ENCODE measurements around the gene GPR25.

The GPR25 gene

DNA sequence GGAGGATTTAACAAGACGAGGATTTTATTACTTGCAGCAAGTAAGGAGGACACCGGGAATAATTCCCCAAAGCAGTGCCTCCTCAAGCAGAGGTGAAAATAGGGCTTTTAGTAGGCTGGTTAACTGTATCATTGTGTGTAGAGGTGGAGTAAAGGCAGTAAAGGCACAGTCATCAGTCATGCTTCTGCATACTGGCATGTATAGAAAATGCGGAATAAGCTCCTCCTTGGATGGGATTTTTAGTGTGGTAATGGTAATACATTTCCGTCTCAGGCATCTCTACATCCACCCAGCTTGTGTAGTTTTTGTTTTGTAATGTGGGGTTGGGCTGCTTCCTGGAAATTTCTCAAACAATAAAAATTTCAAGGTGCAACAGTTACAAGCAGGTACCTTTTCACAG, 27.4 kb upstream of the GPR25 start:
- no peak overlapping the region for H3K27ac ChIP-seq (ENCODE audit: low read depth, low read length)
- peaks cover 38% of the 10 kb centered on the region for H3K36me3 ChIP-seq (ENCODE audit: control insufficient read depth, low read length)
- TF ChIP-seq, protein P1, sequence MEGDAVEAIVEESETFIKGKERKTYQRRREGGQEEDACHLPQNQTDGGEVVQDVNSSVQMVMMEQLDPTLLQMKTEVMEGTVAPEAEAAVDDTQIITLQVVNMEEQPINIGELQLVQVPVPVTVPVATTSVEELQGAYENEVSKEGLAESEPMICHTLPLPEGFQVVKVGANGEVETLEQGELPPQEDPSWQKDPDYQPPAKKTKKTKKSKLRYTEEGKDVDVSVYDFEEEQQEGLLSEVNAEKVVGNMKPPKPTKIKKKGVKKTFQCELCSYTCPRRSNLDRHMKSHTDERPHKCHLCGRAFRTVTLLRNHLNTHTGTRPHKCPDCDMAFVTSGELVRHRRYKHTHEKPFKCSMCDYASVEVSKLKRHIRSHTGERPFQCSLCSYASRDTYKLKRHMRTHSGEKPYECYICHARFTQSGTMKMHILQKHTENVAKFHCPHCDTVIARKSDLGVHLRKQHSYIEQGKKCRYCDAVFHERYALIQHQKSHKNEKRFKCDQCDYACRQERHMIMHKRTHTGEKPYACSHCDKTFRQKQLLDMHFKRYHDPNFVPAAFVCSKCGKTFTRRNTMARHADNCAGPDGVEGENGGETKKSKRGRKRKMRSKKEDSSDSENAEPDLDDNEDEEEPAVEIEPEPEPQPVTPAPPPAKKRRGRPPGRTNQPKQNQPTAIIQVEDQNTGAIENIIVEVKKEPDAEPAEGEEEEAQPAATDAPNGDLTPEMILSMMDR (IDR thresholded peaks at IDR 0.05; ENCODE audit: low read depth, low read length, poor library complexity, severe bottlenecking): no peak
- no peak for TF ChIP-seq EZH2phosphoT487 (IDR thresholded peaks at IDR 0.05; ENCODE audit: borderline replicate concordance, low read length)
- no peak overlapping the region for H3K4me2 ChIP-seq (ENCODE audit: low read length)
- no peaks in the 10 kb centered on the region for H3K4me1 ChIP-seq (ENCODE audit: control insufficient read depth, low read length)
- no peaks in the 10 kb centered on the region for H3K27me3 ChIP-seq (ENCODE audit: control insufficient read depth, low read length)
- H3F3A ChIP-seq (ENCODE audit: control insufficient read depth, insufficient read depth): no peaks in the 10 kb centered on the region
- H3K79me2 ChIP-seq (ENCODE audit: control insufficient read depth, low read length): no peaks in the 10 kb centered on the region
- no peaks in the 10 kb centered on the region for H3K9me3 ChIP-seq (ENCODE audit: control insufficient read depth, insufficient read depth, low read length)
- no peaks in the 10 kb centered on the region for H4K20me1 ChIP-seq (ENCODE audit: control insufficient read depth, insufficient read depth, low read depth, low read length)
- H3K9me2 ChIP-seq (replicated peaks; ENCODE audit: control insufficient read depth, low read length): no peaks in the 10 kb centered on the region
- H3K4me3 ChIP-seq (ENCODE audit: low read length): no peak overlapping the region

GRCh38 chr1:200846398-200846797, 26.4 kb upstream of the GPR25 start:
- Histone ChIP-seq H3K36me3 (ENCODE audit: control insufficient read depth, low read length) (peaks cover 42% of the 10 kb centered on the region), H3K4me1 (ENCODE audit: control insufficient read depth, low read length) (no peaks in the 10 kb centered on the region), H3K9me2 (replicated peaks; ENCODE audit: control insufficient read depth, low read length) (no peaks in the 10 kb centered on the region)

DNA sequence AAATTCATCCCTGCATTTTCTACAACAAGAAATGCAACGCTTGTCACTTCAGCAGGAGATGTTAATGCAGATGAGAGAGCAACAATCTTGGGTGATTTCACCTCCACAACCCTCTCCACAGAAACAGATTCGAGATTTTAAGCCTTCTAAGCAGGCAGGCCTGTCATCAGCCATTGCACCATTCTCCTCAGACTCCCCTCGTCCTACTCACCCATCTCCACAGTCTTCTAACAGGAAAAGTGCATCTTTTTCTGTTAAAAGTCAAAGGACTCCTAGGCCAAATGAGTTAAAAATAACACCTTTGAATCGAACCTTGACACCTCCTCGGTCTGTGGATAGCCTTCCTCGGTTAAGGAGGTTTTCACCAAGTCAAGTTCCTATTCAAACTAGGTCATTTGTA, 23.4 kb upstream of the GPR25 start:
- Histone ChIP-seq H3F3A (ENCODE audit: control insufficient read depth, insufficient read depth) (no peaks in the 10 kb centered on the region), H3K9me2 (replicated peaks; ENCODE audit: control insufficient read depth, low read length) (no peaks in the 10 kb centered on the region), H3K79me2 (ENCODE audit: control insufficient read depth, low read length) (no peaks in the 10 kb centered on the region), H3K4me1 (ENCODE audit: control insufficient read depth, low read length) (no peaks in the 10 kb centered on the region), H3K27ac (ENCODE audit: low read depth, low read length) (no peak overlapping the region), H3K9me3 (ENCODE audit: control insufficient read depth, insufficient read depth, low read length) (no peaks in the 10 kb centered on the region), H4K20me1 (ENCODE audit: control insufficient read depth, insufficient read depth, low read depth, low read length) (no peaks in the 10 kb centered on the region), H3K36me3 (ENCODE audit: control insufficient read depth, low read length) (peaks cover 49% of the 10 kb centered on the region), H3K4me2 (ENCODE audit: low read length) (no peak overlapping the region), H3K4me3 (ENCODE audit: low read length) (no peak overlapping the region), H3K27me3 (ENCODE audit: control insufficient read depth, low read length) (no peaks in the 10 kb centered on the region)
- no peak for TF ChIP-seq EZH2phosphoT487 (IDR thresholded peaks at IDR 0.05; ENCODE audit: borderline replicate concordance, low read length)
- TF ChIP-seq, protein P1 (IDR thresholded peaks at IDR 0.05; ENCODE audit: low read depth, low read length, poor library complexity, severe bottlenecking): no peak

More at GRCh38 chr1:200846398-200846797, 26.4 kb upstream of the GPR25 start:
- Histone ChIP-seq H3K9me3 (ENCODE audit: control insufficient read depth, insufficient read depth, low read length) (no peaks in the 10 kb centered on the region), H3K79me2 (ENCODE audit: control insufficient read depth, low read length) (no peaks in the 10 kb centered on the region), H3K27ac (ENCODE audit: low read depth, low read length) (no peak overlapping the region), H3F3A (ENCODE audit: control insufficient read depth, insufficient read depth) (no peaks in the 10 kb centered on the region), H3K27me3 (ENCODE audit: control insufficient read depth, low read length) (no peaks in the 10 kb centered on the region), H4K20me1 (ENCODE audit: control insufficient read depth, insufficient read depth, low read depth, low read length) (no peaks in the 10 kb centered on the region), H3K4me2 (ENCODE audit: low read length) (no peak overlapping the region), H3K4me3 (ENCODE audit: low read length) (no peak overlapping the region)
- TF ChIP-seq, protein P1 (IDR thresholded peaks at IDR 0.05; ENCODE audit: low read depth, low read length, poor library complexity, severe bottlenecking): no peak
- TF ChIP-seq EZH2phosphoT487 (IDR thresholded peaks at IDR 0.05; ENCODE audit: borderline replicate concordance, low read length): no peak

DNA sequence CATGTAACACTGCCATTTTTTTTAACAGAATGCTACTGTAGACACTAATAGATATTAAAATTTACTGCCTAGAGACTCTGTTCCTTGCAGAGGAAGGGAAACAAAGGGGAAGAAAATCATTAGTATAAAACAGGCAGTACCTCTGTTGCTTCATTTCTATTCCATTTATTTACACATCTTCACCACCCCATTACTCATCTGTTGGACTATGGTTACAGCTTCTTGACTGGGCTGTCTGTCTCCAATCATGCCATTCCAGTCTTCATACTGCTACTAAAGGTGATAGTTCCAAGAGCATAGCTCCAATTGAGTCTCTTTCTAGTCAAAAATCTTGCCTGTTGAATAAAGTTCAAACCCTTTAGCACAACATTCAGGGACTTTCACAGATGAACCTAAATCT, 22.2 kb upstream of the GPR25 start:
- no peak overlapping the region for H3K4me2 ChIP-seq (ENCODE audit: low read length)
- no peaks in the 10 kb centered on the region for H3K79me2 ChIP-seq (ENCODE audit: control insufficient read depth, low read length)
- no peaks in the 10 kb centered on the region for H3K4me1 ChIP-seq (ENCODE audit: control insufficient read depth, low read length)
- TF ChIP-seq EZH2phosphoT487 (IDR thresholded peaks at IDR 0.05; ENCODE audit: borderline replicate concordance, low read length): no peak
- TF ChIP-seq, protein P1 (IDR thresholded peaks at IDR 0.05; ENCODE audit: low read depth, low read length, poor library complexity, severe bottlenecking): no peak
- no peaks in the 10 kb centered on the region for H3F3A ChIP-seq (ENCODE audit: control insufficient read depth, insufficient read depth)
- no peak overlapping the region for H3K4me3 ChIP-seq (ENCODE audit: low read length)
- H3K9me3 ChIP-seq (ENCODE audit: control insufficient read depth, insufficient read depth, low read length): no peaks in the 10 kb centered on the region
- H3K36me3 ChIP-seq (ENCODE audit: control insufficient read depth, low read length): peaks cover 49% of the 10 kb centered on the region
- no peaks in the 10 kb centered on the region for H3K9me2 ChIP-seq (replicated peaks; ENCODE audit: control insufficient read depth, low read length)
- H3K27me3 ChIP-seq (ENCODE audit: control insufficient read depth, low read length): no peaks in the 10 kb centered on the region
- no peak overlapping the region for H3K27ac ChIP-seq (ENCODE audit: low read depth, low read length)
- H4K20me1 ChIP-seq (ENCODE audit: control insufficient read depth, insufficient read depth, low read depth, low read length): no peaks in the 10 kb centered on the region

All from DOHH2 (cell line).